Endothelial cell of hepatic sinusoid (primary cell): ENCODE results near the gene MSI2.

ENCODE experiments used
- in situ Hi-C: cut with HindIII; loops from 2 replicates; pipeline ENCODE4 v1.10.0; 2017; ENCODE audit warnings: low sequenced_read_pairs

Gene MSI2

GRCh38 chr17:57424273-57424672, 167.9 kb downstream of the MSI2 start:
- in situ Hi-C loops: no loop called here

GRCh38 chr17:57424777-57425188, 168.5 kb downstream of the MSI2 start:
- in situ Hi-C loops: no loop called here

DNA sequence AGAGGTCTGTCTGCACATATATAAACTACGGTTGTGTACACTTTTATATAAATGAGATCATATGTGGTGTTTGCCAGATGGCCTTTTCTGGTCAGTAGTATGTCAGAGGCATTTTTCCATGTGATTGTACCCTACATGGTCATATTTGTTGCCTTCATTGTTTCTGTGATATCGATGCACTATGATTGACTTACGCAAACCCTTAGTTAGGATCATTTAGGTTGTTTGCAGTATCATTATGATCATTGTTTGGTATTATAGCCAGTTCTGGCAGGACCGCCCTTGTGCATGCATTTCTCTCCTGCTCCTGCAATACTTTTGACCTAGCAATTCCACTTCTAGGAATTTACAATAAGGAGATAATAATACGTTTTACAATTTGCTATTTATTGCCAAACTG, 169.1 kb downstream of the MSI2 start:
- in situ Hi-C loops: no loop called here

DNA sequence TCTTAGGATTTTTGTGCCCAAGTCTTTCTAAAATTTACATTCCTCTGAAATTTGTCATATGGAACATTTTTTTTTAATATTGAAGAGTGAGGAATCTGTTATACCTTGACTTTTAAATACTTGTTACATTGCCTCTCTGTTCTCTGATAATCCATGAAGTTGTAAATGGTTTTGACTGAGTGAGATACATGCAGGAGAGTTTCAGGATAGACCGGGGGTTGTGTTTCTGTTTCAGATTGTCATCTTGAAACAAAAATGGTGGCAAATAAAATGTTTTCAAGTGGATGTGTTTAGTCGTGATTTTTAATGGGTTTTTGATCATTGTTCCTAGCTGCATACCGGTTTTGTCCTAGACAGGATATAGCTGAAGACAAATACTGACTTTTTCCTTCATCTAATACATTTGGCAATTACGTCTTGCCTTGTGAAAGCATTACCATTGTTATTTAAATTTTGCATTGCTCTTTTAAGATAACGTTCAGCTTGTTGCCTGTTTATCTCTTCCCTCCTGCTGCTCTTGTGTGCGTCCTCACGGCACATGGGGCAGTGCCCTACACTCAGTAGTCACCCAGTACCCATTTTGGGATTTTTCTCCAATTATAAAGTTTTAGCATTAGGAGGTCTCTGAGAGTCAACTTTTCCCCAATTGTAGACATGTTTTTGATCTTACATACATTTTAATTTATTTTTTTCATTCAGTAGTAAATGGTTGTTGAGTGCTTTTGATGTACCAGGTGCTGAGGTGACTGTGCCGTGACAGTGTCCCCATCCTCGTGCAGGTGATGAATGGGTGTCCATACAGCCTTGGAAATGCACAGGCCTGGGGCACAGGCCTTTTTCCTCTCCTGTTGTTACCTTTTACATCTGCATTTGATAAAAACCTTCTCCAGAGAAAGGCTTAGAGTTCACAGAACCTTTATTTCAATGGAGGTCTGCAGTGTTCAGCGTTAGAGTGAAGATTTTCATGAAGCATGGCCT, 169.9 kb downstream of the MSI2 start:
- in situ Hi-C loops: no loop called here

- in situ Hi-C loops: no loop called here
Measured at GRCh38 chr17:57429966-57430365, 173.6 kb downstream of the MSI2 start.

DNA sequence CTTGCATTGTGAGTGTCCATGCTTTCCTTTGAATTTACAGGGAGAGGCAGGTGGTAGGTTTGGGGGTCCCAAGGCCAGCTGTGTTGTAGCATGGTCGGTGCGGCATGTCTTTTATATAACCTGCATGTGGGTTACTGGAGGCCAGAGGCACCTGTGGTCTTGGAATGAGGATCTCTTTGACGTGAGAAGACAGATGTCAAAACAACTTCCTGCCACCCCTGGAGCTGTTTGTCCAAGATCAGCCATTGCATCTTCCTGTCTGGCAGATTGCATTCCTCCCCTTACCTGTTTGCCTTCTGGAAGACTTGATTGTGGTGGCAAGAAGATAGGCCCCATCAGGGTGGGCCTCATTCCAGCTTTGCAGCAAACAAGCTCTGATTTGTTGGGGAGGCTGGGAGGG, 175.1 kb downstream of the MSI2 start:
- in situ Hi-C loops: no loop called here

DNA sequence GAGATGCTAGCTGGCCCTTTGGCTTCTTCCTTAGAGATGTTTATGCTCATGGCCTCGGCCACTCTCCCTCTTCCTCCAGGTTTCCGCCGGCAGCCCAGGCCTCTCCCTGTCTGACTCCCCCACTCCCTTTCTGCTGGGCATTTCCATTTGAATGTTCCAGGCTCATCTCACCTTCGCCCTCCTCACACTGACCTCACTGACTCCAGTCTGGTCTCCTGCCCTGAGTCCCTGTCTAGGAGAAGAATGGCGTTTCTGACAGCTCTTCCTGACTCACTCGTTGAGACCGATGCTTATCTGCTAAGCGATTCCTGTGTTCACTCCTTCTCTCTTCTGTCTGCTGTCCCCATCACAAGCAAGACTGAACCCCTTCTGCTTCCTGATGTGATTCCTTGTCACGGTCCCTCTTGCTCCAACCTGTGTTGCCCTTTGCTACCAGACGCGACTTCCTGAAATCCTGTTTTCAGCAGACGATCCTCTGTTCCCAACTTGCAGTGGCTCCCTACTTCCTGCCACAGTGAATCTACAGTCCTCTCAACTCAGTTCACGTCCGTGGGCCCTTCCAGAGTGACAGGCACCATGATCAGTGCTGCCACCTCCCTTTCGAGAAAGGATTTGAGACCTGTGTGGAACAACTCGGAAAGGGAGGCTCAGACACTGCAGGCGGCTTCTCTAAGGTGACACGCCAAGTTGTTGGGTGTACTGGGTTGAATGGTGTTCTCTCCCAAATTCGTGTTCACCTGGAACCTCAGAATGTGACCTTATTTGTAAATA, 176.4 kb downstream of the MSI2 start:
- in situ Hi-C loops: no loop called here

DNA sequence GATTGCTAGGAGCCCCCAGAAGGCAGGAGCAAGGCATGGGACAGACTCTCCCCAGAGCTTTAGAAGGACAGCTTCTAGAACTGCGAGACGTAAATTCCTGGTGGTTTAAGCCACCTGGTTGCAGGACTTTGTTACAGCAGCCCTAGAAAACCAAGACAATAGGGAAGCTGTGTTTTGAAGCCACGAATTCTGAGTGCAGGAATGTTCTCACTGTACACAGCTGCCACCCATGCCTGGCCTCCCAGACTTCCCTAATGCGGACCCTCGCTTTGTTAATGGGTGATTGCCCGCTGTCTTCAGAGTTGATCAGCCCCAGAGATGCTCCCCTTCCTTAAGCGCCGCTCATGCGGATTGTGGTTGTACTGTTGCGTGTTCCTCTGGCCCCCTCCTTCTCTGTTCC, 177.1 kb downstream of the MSI2 start:
- in situ Hi-C loops: no loop called here

DNA sequence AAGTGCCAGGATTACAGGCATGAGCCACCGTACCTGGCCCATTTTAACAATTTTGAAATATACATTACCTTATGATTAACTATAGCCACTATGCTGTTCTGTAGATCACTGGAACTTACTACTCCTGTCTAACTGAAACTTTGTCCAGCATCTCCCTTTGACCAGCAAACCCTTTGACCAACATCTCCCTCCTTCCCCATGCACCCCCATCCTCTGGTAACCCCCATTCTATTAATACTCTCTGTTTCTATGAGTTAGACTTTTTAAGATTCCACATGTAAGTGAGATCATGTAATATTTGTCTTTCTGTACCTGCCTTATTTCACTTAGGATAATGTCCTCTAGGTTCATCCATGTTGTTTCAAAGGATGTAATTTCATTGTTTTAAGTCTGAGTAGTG, 178.0 kb downstream of the MSI2 start:
- in situ Hi-C loops: no loop called here

GRCh38 chr17:57436565-57436964, 180.2 kb downstream of the MSI2 start:
- in situ Hi-C loops: no loop called here

DNA sequence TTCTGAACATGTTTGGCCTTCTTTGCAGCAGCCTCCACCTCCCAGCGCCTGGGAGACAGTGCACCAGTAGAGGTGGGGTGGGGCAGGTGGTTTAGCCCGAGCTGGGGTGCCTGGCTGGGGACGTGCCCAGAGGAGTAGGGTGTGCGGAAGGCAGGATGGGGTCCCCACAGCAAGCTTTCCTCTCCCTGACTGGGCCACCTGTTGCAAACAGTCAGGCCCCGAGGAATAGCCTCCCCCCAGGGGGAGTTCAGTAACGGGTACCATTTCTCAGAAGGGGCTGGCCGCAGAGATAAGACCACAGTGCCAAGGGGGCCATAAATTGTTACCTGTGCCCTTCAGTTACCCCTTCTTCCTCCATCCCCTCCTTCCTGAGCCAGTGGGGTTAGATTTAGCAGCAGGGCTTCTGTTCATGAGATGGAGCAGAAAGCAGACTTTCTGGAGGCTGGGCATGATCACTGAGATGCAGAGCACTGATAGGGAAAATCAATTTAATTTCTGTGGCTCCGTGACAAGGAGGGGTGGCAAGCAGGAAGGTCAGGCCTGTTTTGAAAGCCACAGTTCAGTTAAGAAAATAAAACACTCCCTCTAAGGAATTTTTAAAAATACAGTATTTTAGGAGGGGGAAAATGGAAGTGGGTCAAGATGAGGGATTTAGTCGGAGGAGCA, 181.9 kb downstream of the MSI2 start:
- in situ Hi-C loops: no loop called here

DNA sequence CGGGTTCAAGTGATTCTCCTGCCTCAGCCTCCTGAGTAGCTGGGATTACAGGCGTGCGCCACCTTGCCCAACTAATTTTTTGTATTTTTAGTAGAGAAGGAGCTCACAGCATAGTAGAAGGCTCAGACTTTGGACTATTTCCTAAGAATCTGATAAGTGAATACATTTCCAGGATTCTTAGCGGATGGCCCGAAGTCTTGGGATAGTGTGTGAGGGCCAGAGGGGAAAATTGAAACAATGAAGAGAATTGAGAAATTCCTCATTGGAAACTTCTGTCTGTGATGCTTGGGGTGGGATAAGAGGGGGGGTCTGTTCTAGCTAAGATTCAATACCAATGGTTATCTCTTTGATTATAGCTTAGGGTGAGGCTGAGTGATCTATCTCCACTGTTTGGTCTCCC, 183.3 kb downstream of the MSI2 start:
- in situ Hi-C loops: no loop called here

GRCh38 chr17:57440522-57441269, 184.4 kb downstream of the MSI2 start:
- in situ Hi-C loops: no loop called here

DNA sequence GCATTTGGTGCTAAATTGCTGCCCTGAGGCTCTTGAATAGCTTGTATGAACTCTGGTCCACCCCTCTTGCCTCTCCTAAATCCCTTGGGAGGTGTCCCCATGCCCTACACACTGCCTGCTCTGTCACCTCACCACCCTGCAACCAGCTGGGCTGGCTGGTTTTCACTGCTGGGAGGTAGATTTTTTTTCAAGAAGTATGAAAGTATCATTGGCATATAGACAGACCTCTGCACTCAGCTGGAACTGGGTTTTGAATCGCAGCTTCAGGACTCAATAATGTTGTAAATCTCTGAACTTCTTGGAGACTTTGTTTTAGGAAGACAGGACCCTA, 184.9 kb downstream of the MSI2 start:
- in situ Hi-C loops: no loop called here

GRCh38 chr17:57442401-57442823, 186.1 kb downstream of the MSI2 start:
- in situ Hi-C loops: no loop called here

DNA sequence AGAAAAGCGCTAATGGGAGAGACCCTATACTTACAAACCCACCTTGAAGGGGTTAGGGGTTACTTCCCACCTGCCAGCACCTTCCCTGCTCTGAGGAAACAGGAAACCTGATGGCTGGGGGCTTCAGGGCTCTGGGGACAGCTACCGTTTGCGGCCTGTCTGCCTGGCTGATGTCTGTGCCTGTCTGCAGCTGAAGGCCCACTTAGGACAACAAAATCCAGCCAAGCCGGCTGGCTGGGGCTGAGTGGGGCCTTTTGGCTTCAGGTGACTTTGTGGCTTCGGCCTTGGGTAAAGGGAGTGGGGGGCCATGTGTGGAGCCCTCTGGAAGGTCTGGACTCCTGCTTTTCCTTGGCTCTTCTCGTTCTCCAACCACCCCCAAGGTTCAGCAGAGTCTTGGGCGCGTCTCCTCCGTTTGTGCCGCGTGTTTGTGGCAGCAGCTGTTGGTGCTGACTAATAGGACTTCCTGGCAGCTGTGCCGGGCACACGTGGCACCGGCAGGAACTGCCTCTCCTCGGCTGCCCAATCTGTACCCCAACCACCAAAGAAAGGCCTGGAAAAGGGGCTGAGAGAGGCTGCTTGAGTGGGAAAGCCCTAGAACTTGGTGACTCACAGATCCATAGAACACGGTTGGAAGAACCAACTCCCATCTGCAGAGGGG, 186.7 kb downstream of the MSI2 start:
- in situ Hi-C loops: no loop called here

GRCh38 chr17:57443781-57444180, 187.5 kb downstream of the MSI2 start:
- in situ Hi-C loops: no loop called here

GRCh38 chr17:57444682-57445450, 188.5 kb downstream of the MSI2 start:
- in situ Hi-C loops: loop anchor here (5.0 kb wide), 1 partner anchor 42 kb away; no protein-coding TSS in a partner anchor

DNA sequence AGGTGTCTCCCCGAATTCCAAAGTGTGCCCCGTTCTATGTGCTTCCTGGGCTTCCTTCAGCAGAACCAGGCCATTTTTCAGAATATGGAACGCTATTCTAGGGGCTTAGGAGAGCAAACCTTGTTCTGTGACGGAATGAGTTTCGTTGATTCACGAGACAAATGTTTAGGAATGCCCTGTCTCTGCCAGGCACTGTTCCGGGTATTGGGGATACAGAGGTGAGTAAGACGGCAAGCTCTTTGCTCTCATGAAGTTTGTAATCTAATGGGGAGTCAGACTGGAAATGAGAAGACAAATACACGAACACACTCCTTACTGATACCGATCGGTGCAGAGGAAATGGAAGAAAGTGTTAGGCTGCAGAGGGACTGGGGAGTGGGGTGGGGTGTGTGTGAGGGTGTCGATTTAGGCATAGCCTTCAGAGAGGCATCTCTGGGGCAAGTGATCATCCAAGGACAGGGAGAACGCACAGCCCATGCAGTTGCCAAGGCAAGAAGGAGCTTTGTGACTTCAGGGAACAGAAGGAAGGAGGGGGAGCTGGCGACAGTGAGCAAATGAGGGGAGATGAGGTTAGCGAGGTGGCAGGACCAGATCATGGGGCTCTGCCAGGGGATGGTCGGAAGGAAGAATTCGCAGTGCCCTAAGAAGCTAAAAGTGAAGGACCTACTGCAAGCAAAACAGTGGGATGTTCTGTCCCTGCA, 189.6 kb downstream of the MSI2 start:
- in situ Hi-C loops: loop anchor here (5.0 kb wide), 1 partner anchor 41 kb away; no protein-coding TSS in a partner anchor
